K562 (cell line): ENCODE data around the gene GRWD1. TPM values are rescaled to one million over a fixed set of nuclear protein-coding genes. Genes with fewer than 3 reads are reported as not detected.
A peak's percentile ranks its signal among the peaks of the same experiment; 100 is the strongest.

Experiments
- C11orf30 ChIP-seq: fragments of 450-650 bp; IDR thresholded peaks from 2 replicates; pipeline ENCODE4 v1.6.1; 2016; ENCODE audit warnings: low read depth, mild to moderate bottlenecking
- CBX8 ChIP-seq: fragments of 200-600 bp; sonication (generic); IDR thresholded peaks from 2 replicates; pipeline ENCODE4 v1.6.1; 2012; ENCODE audit warnings: borderline replicate concordance, mixed run types, low read depth, mild to moderate bottlenecking, moderate library complexity, mixed read lengths, low read length, control low read depth, inconsistent platforms; ENCODE audit not compliant: poor library complexity, severe bottlenecking; ENCODE audit errors: extremely low read depth
- CCAR2 ChIP-seq: fragments of 200-400 bp; formaldehyde crosslinking; IDR thresholded peaks from 2 replicates; pipeline ENCODE4 v1.6.1; 2017; ENCODE audit warnings: mild to moderate bottlenecking, low read depth, low read length
- ETV1 ChIP-seq: fragments of 450-650 bp; conservative IDR thresholded peaks from 2 replicates; pipeline ENCODE4 v1.6.1; 2016; ENCODE audit warnings: missing genetic modification characterization, control low read depth, low read depth, missing compliant biosample characterization
- FOSL1 ChIP-seq: fragments of 200-800 bp; sonication (Bioruptor generic); conservative IDR thresholded peaks from 2 replicates; pipeline ENCODE4 v1.6.1; 2016; ENCODE audit warnings: missing genetic modification characterization, missing compliant biosample characterization
- FOXM1 ChIP-seq, 2 experiments: fragments of 450-650 bp in 1 of 2; sonication (generic) in 1 of 2; formaldehyde crosslinking in 1 of 2; IDR thresholded peaks; 2 replicates each; pipeline versions ENCODE4 v1.6.1 to v1.9.0; 2017 to 2022; ENCODE audit warnings: low read depth in 2 of 2, mild to moderate bottlenecking in 2 of 2, missing genetic modification reagents in 1 of 2, moderate library complexity in 1 of 2
- GATAD2A ChIP-seq: fragments of 450-650 bp; IDR thresholded peaks from 2 replicates; pipeline ENCODE4 v1.6.1; 2017
- HNRNPK ChIP-seq: fragments of 200-400 bp; formaldehyde crosslinking; IDR thresholded peaks from one replicate; pipeline ENCODE4 v1.6.1; 2018; ENCODE audit warnings: mild to moderate bottlenecking, low read depth, low read length; ENCODE audit not compliant: poor library complexity, severe bottlenecking
- RAD51 ChIP-seq: fragments of 450-650 bp; IDR thresholded peaks from 2 replicates; pipeline ENCODE4 v1.7.1; 2016; ENCODE audit warnings: low read depth, mild to moderate bottlenecking, borderline replicate concordance
- RBM39 ChIP-seq: fragments of 200-400 bp; formaldehyde crosslinking; optimal IDR thresholded peaks from 2 replicates; pipeline ENCODE3; 2018; ENCODE audit warnings: low read depth, low read length
- RFX7 ChIP-seq: fragments of 250-450 bp; sonication (Bioruptor Pico); IDR thresholded peaks from 2 replicates; pipeline ENCODE4 v1.5.1; 2021; ENCODE audit warnings: mild to moderate bottlenecking
- SMAD1 ChIP-seq: fragments of 150-350 bp; IDR thresholded peaks from 2 replicates; pipeline ENCODE4 v1.6.1; 2014; ENCODE audit warnings: low read length, low read depth; ENCODE audit not compliant: partially characterized antibody
- TOE1 ChIP-seq, 2 experiments: fragments of 450-650 bp in 1 of 2; sonication (generic) in 1 of 2; formaldehyde crosslinking in 1 of 2; IDR thresholded peaks; 2 replicates each; pipeline versions ENCODE4 v1.7.1 to v1.8.0; 2016 to 2022; ENCODE audit warnings: borderline replicate concordance in 2 of 2, mild to moderate bottlenecking in 2 of 2, antibody characterized with exemption in 1 of 2, inconsistent platforms in 1 of 2, low read depth in 1 of 2, missing genetic modification reagents in 1 of 2, moderate library complexity in 1 of 2
- XRCC5 ChIP-seq: fragments of 200-400 bp; formaldehyde crosslinking; IDR thresholded peaks from 2 replicates; pipeline ENCODE4 v1.6.1; 2017; ENCODE audit warnings: low read depth, mild to moderate bottlenecking, low read length
- ZNF165 ChIP-seq: fragments of 250-450 bp; sonication (Bioruptor Pico); IDR thresholded peaks from 2 replicates; pipeline ENCODE4 v1.4.0; 2020; ENCODE audit warnings: borderline replicate concordance
- ZNF445 ChIP-seq: fragments of 250-450 bp; sonication (Bioruptor Pico); IDR thresholded peaks from 2 replicates; pipeline ENCODE4 v1.4.0; 2020; ENCODE audit warnings: low read depth, mild to moderate bottlenecking, moderate library complexity
- polyA plus RNA-seq, 8 experiments: library from polyadenylated mRNA; depleted of rRNA in 4 of 8; stranded (reverse) in 5 of 8; unstranded in 3 of 8; fragments of >200 nt; fragmentation: Nextera tagmentation in 2 of 8; fragmentation: Illumina TruSeq in 1 of 8; extraction: Ambion mirVana in 2 of 8; extraction: Trizol in 1 of 8; gene quantifications; 2 replicates each; pipeline versions ENCODE4 v1.2.1 to v1.2.3, GENCODE V29; 2011 to 2014; ENCODE audit warnings: inconsistent platforms in 1 of 8, missing spikeins in 1 of 8
- total RNA-seq, 7 experiments: library from RNA; depleted of rRNA in 6 of 7; stranded (reverse); fragments of >200 nt in 6 of 7; fragmentation: Illumina TruSeq in 2 of 7; extraction: Trizol in 2 of 7; gene quantifications; 2 replicates each; pipeline versions ENCODE4 v1.2.1 to v1.2.3, GENCODE V29; 2011 to 2021; ENCODE audit warnings: low replicate concordance in 1 of 7
- TF ChIP-seq, protein P1 (sequence below): sonication (generic); formaldehyde crosslinking; IDR thresholded peaks from 2 replicates; pipeline ENCODE4 v1.8.1; 2023; ENCODE audit warnings: mild to moderate bottlenecking, missing genetic modification reagents
- TF ChIP-seq, protein P2 (sequence below): fragments of 250-450 bp; sonication (Bioruptor Pico); IDR thresholded peaks from 2 replicates; pipeline ENCODE4 v1.5.0; 2020; ENCODE audit warnings: mild to moderate bottlenecking
- TF ChIP-seq, protein P3 (sequence below): fragments of 250-450 bp; sonication (Bioruptor Pico); IDR thresholded peaks from 2 replicates; pipeline ENCODE4 v1.5.0; 2020; ENCODE audit warnings: mild to moderate bottlenecking, borderline replicate concordance
- TF ChIP-seq, protein P4 (sequence below): sonication (generic); formaldehyde crosslinking; IDR thresholded peaks from 2 replicates; pipeline ENCODE4 v1.8.0; 2022; ENCODE audit warnings: mild to moderate bottlenecking, missing genetic modification reagents

GRWD1 gene
- total and polyA plus RNA-seq, 9 of the 15 experiments (the other 6 are each of a cell fraction or from before 2014, with no cell fraction given), result 1.5 to 87.2 (median 24.5) TPM

DNA sequence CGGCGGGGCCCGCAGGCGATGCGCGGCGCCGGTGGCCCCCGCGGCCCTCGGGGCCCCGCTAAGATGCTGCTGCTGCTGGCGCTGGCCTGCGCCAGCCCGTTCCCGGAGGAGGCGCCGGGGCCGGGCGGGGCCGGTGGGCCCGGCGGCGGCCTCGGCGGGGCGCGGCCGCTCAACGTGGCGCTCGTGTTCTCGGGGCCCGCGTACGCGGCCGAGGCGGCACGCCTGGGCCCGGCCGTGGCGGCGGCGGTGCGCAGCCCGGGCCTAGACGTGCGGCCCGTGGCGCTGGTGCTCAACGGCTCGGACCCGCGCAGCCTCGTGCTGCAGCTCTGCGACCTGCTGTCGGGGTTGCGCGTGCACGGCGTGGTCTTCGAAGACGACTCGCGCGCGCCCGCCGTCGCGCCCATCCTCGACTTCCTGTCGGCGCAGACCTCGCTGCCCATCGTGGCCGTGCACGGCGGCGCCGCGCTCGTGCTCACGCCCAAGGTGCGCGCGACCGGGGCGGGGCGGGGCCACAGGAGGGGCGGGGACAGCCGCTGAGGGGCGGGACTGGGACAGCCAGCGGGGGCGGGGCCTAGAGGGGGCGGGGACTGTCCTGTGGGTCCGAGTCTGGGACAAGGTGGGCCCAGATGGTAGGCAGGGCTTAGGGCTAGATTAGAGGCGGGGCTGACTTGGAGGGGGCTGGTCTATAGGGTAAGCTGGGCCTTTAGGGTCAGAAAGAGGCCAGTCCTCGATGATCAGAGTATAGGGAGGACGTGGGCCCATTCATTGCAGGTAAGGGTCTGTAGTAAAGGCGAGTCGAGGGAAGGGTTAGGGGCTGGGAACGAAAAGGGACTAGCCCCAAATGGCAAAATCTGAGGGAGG, 47.2 kb upstream of the GRWD1 start (continued):
- no peak for TF ChIP-seq RAD51
- no peak for TF ChIP-seq FOXM1 (IDR thresholded peaks at IDR 0.05; ENCODE audit: low read depth)
- peak; percentile 42; the same call in 1 of the 2 replicates for TF ChIP-seq FOXM1 (CRISPR knock-in tag; IDR thresholded peaks at IDR 0.05; ENCODE audit: low read depth)
- TF ChIP-seq C11orf30, result no peak
- 0 out of 2 replicates have a peak, but pooled peaks have one; percentile 25 for TF ChIP-seq FOSL1 (tag)
- TF ChIP-seq ETV1 (tag), result no peak
- TF ChIP-seq, protein P1, sequence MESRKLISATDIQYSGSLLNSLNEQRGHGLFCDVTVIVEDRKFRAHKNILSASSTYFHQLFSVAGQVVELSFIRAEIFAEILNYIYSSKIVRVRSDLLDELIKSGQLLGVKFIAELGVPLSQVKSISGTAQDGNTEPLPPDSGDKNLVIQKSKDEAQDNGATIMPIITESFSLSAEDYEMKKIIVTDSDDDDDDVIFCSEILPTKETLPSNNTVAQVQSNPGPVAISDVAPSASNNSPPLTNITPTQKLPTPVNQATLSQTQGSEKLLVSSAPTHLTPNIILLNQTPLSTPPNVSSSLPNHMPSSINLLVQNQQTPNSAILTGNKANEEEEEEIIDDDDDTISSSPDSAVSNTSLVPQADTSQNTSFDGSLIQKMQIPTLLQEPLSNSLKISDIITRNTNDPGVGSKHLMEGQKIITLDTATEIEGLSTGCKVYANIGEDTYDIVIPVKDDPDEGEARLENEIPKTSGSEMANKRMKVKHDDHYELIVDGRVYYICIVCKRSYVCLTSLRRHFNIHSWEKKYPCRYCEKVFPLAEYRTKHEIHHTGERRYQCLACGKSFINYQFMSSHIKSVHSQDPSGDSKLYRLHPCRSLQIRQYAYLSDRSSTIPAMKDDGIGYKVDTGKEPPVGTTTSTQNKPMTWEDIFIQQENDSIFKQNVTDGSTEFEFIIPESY (CRISPR knock-in tag), result peak; percentile 52; the same call in 1 of the 2 replicates
- no peak for TF ChIP-seq CBX8
- TF ChIP-seq XRCC5, result no peak
- TF ChIP-seq HNRNPK, result no peak
- peak; percentile 75 for TF ChIP-seq SMAD1
- no peak for TF ChIP-seq GATAD2A
- TF ChIP-seq, protein P2, sequence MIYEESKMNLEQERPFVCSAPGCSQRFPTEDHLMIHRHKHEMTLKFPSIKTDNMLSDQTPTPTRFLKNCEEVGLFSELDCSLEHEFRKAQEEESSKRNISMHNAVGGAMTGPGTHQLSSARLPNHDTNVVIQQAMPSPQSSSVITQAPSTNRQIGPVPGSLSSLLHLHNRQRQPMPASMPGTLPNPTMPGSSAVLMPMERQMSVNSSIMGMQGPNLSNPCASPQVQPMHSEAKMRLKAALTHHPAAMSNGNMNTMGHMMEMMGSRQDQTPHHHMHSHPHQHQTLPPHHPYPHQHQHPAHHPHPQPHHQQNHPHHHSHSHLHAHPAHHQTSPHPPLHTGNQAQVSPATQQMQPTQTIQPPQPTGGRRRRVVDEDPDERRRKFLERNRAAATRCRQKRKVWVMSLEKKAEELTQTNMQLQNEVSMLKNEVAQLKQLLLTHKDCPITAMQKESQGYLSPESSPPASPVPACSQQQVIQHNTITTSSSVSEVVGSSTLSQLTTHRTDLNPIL (CRISPR knock-in tag), result no peak
- TF ChIP-seq, protein P3, sequence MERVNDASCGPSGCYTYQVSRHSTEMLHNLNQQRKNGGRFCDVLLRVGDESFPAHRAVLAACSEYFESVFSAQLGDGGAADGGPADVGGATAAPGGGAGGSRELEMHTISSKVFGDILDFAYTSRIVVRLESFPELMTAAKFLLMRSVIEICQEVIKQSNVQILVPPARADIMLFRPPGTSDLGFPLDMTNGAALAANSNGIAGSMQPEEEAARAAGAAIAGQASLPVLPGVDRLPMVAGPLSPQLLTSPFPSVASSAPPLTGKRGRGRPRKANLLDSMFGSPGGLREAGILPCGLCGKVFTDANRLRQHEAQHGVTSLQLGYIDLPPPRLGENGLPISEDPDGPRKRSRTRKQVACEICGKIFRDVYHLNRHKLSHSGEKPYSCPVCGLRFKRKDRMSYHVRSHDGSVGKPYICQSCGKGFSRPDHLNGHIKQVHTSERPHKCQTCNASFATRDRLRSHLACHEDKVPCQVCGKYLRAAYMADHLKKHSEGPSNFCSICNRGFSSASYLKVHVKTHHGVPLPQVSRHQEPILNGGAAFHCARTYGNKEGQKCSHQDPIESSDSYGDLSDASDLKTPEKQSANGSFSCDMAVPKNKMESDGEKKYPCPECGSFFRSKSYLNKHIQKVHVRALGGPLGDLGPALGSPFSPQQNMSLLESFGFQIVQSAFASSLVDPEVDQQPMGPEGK (CRISPR knock-in tag), result no peak
- TF ChIP-seq RFX7, result no peak
- TF ChIP-seq, protein P4, sequence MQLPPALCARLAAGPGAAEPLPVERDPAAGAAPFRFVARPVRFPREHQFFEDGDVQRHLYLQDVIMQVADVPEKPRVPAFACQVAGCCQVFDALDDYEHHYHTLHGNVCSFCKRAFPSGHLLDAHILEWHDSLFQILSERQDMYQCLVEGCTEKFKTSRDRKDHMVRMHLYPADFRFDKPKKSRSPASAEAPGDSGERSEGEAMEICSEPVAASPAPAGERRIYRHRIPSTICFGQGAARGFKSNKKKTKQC (CRISPR knock-in tag), result no peak
- TF ChIP-seq ZNF165 (CRISPR knock-in tag), result no peak
- no peak for TF ChIP-seq RBM39
- no peak for TF ChIP-seq ZNF445 (CRISPR knock-in tag)
- no peak for TF ChIP-seq TOE1 (IDR thresholded peaks at IDR 0.05; ENCODE audit: borderline replicate concordance)
- TF ChIP-seq TOE1 (CRISPR knock-in tag; IDR thresholded peaks at IDR 0.05; ENCODE audit: borderline replicate concordance, low read depth), result no peak
- TF ChIP-seq CCAR2, result no peak
